Breast epithelium (tissue), 4 donors: ENCODE measurements around the gene PCDHA10. TPM values are rescaled to one million over a fixed set of nuclear protein-coding genes. Genes with fewer than 3 reads are reported as not detected.
"Not testable (repeated sequence)": the region's sequence is repeated elsewhere in the genome, so short reads cannot be mapped to it uniquely, and the experiment has no call there.

ENCODE experiments used
- DNase-seq, 2 donors: peaks; one replicate each; pipeline ENCODE4 v3.0.0-alpha.2; 2019; ENCODE audit warnings: low spot score in 2 of 2
- H3K27ac ChIP-seq, 2 donors: fragments of 200-600 bp; sonication (generic) in 1 of 2; one replicate each; pipeline ENCODE4 v1.5.1; 2016 to 2019; ENCODE audit warnings: mild to moderate bottlenecking in 1 of 2
- H3K27me3 ChIP-seq, 2 donors: fragments of 200-600 bp; sonication (generic) in 1 of 2; one replicate each; pipeline versions ENCODE4 v1.5.1 to v1.6.0; 2017 to 2019; ENCODE audit warnings: control low read depth in 1 of 2, mild to moderate bottlenecking in 1 of 2
- H3K36me3 ChIP-seq: fragments of 200-600 bp; one replicate; pipeline ENCODE4 v1.5.1; 2019
- H3K4me1 ChIP-seq, 2 donors: fragments of 200-600 bp; sonication (generic); one replicate each; pipeline ENCODE4 v1.5.1; 2016 to 2019; ENCODE audit warnings: control low read depth in 1 of 2
- H3K4me3 ChIP-seq, 3 donors: fragments of 200-600 bp; sonication (generic); 1 replicate in 2 of 3; 2 replicates in 1 of 3; pipeline ENCODE4 v1.5.1; 2016 to 2019; ENCODE audit warnings: mild to moderate bottlenecking in 3 of 3, moderate library complexity in 2 of 3
- H3K9me3 ChIP-seq, 2 donors: fragments of 200-600 bp; sonication (generic) in 1 of 2; one replicate each; pipeline ENCODE4 v1.5.1; 2016 to 2019; ENCODE audit warnings: control low read depth in 1 of 2
- CTCF ChIP-seq, 3 donors: fragments of 450-650 bp; IDR thresholded peaks; one replicate each; pipeline ENCODE4 v1.5.1; 2016 to 2017; ENCODE audit warnings: antibody characterized with exemption in 3 of 3, mild to moderate bottlenecking in 3 of 3, moderate library complexity in 3 of 3
- POLR2A ChIP-seq: fragments of 450-650 bp; IDR thresholded peaks from one replicate; pipeline ENCODE4 v1.6.1; 2016; ENCODE audit warnings: antibody characterized with exemption, mild to moderate bottlenecking, moderate library complexity
- POLR2AphosphoS5 ChIP-seq, 3 donors: sonication (generic); formaldehyde crosslinking; IDR thresholded peaks; one replicate each; pipeline ENCODE4 v1.6.1; 2017; ENCODE audit warnings: antibody characterized with exemption in 3 of 3
- intact Hi-C: fragments of 100-400 bp; cut with DNase I; formaldehyde crosslinking; loops from one replicate; pipeline ENCODE4 v1.15.1; 2023; ENCODE audit warnings: low total_unique reads
- total RNA-seq, 3 donors: library from RNA; depleted of rRNA; stranded (reverse); fragments of >200 nt; gene quantifications; one replicate each; pipeline ENCODE4 v1.1.0, GENCODE V29; 2016

Gene PCDHA10
- total RNA-seq = 1 to 10 TPM in 2 of 3 donors, under 1 TPM in 1; 0.64 to 6.4 (median 4.9) TPM

- Histone ChIP-seq H3K9me3 (peaks cover 29 to 50% of the 10 kb centered on the region in 2 donors), H3K4me1 (no peaks in the 10 kb centered on the region), H3K27me3 (peaks cover 0 to 3% of the 10 kb centered on the region in 2 donors), H3K27ac (peak within 1 kb of the TSS in 1 of 2 donors; percentile 63), H3K4me3 (peak within 1 kb of the TSS in 2 of 3 donors; percentile 49 to 61), H3K36me3 (no peaks in the 10 kb centered on the region)
- TF ChIP-seq POLR2A (no peak), CTCF (IDR thresholded peaks at IDR 0.05) (peak in 1 of 3 donors; percentile 38)
- intact Hi-C loops = no loop called here
- no peak for DNase-seq
Observed at GRCh38 chr5:140855772-140856674, at the start of gene PCDHA10. PCDHA10 (plus strand) TSS chr5:140855897; CDS start chr5:140856049, 152 bp downstream.

GRCh38 chr5:140806834-140807775, 48.6 kb upstream of the PCDHA10 start, which contains the start of gene PCDHA4:
PCDHA4 (plus strand) TSS chr5:140807068.
- Histone ChIP-seq H3K27ac (peak within 1 kb of the TSS in 1 of 2 donors; percentile 39), H3K4me3 (peak within 1 kb of the TSS; percentile 20 to 61 (median 46)), H3K36me3 (no peaks in the 10 kb centered on the region), H3K27me3 (no peaks in the 10 kb centered on the region), H3K9me3 (peaks cover 36 to 64% of the 10 kb centered on the region in 2 donors), H3K4me1 (no peaks in the 10 kb centered on the region)
- DNase-seq = no peak
- intact Hi-C loops = no loop called here
- TF ChIP-seq POLR2AphosphoS5 (IDR thresholded peaks at IDR 0.05) (no peak), CTCF (IDR thresholded peaks at IDR 0.05) (peak in 1 of 3 donors; percentile 31), POLR2A (no peak)

- intact Hi-C loops, H3K27ac ChIP-seq: not testable (repeated sequence)
Observed at GRCh38 chr5:140808241-140808888, 47.3 kb upstream of the PCDHA10 start.

GRCh38 chr5:140808889-140809291, 46.8 kb upstream of the PCDHA10 start:
- DNase-seq = no peak

More at GRCh38 chr5:140808241-140808888, 47.3 kb upstream of the PCDHA10 start:
- H3K9me3 ChIP-seq = peaks cover 24 to 62% of the 10 kb centered on the region in 2 donors
- H3K36me3 ChIP-seq, H3K4me1 ChIP-seq, H3K27me3 ChIP-seq, DNase-seq, H3K4me3 ChIP-seq: not testable (repeated sequence)

More at GRCh38 chr5:140808889-140809291, 46.8 kb upstream of the PCDHA10 start:
- Histone ChIP-seq H3K27me3 (no peaks in the 10 kb centered on the region), H3K4me1 (no peaks in the 10 kb centered on the region), H3K36me3 (no peaks in the 10 kb centered on the region), H3K9me3 (peaks cover 28 to 66% of the 10 kb centered on the region in 2 donors), H3K4me3 (no peak overlapping the region), H3K27ac (no peak overlapping the region)
- no peak for TF ChIP-seq POLR2AphosphoS5 (IDR thresholded peaks at IDR 0.05)
- TF ChIP-seq POLR2A = no peak
- no peak for TF ChIP-seq CTCF (IDR thresholded peaks at IDR 0.05)
- intact Hi-C loops = no loop called here
